Gastroesophageal sphincter (tissue), 3 donors: ENCODE measurements around the gene MYF6.

ENCODE experiments used
- EP300 ChIP-seq: sonication (generic); formaldehyde crosslinking; IDR thresholded peaks from one replicate; pipeline ENCODE4 v1.6.1; 2017; ENCODE audit warnings: antibody characterized with exemption, mild to moderate bottlenecking
- POLR2A ChIP-seq, 2 donors: fragments of 450-650 bp; IDR thresholded peaks; one replicate each; pipeline ENCODE4 v1.6.1; 2017; ENCODE audit warnings: antibody characterized with exemption in 2 of 2, mild to moderate bottlenecking in 2 of 2, moderate library complexity in 1 of 2
- POLR2AphosphoS5 ChIP-seq: sonication (generic); formaldehyde crosslinking; IDR thresholded peaks from one replicate; pipeline ENCODE4 v1.6.1; 2017; ENCODE audit warnings: antibody characterized with exemption
- TF ChIP-seq, protein P1 (sequence below), 4 experiments: fragments of 200-600 bp in 2 of 4; fragments of 450-650 bp in 2 of 4; sonication (generic) in 1 of 4; IDR thresholded peaks; one replicate each; pipeline ENCODE4 v1.5.1; 2017 to 2019; ENCODE audit warnings: antibody characterized with exemption in 4 of 4, mild to moderate bottlenecking in 2 of 4, moderate library complexity in 2 of 4

- TF ChIP-seq, protein P1, sequence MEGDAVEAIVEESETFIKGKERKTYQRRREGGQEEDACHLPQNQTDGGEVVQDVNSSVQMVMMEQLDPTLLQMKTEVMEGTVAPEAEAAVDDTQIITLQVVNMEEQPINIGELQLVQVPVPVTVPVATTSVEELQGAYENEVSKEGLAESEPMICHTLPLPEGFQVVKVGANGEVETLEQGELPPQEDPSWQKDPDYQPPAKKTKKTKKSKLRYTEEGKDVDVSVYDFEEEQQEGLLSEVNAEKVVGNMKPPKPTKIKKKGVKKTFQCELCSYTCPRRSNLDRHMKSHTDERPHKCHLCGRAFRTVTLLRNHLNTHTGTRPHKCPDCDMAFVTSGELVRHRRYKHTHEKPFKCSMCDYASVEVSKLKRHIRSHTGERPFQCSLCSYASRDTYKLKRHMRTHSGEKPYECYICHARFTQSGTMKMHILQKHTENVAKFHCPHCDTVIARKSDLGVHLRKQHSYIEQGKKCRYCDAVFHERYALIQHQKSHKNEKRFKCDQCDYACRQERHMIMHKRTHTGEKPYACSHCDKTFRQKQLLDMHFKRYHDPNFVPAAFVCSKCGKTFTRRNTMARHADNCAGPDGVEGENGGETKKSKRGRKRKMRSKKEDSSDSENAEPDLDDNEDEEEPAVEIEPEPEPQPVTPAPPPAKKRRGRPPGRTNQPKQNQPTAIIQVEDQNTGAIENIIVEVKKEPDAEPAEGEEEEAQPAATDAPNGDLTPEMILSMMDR (IDR thresholded peaks at IDR 0.05), result no peak
- TF ChIP-seq POLR2A (IDR thresholded peaks at IDR 0.05) (no peak), POLR2AphosphoS5 (no peak), EP300 (no peak)
Observed at GRCh38 chr12:80679346-80680131, 27.9 kb upstream of the MYF6 start.
